ENCODE data around the gene CEP63.

Gene CEP63

GRCh38 chr3:134464689-134465365 lies 21.0 kb upstream of the CEP63 start:
- no peak for DNase-seq (ENCODE audit: low read depth)
- H3K4me3 ChIP-seq (replicated peaks; ENCODE audit: low read depth, low read length): no peak overlapping the region
- no peak for TF ChIP-seq CTCF (IDR thresholded peaks at IDR 0.05; ENCODE audit: low read length, missing control alignments)

- no peak for DNase-seq (ENCODE audit: low read depth)
- no peak overlapping the region for H3K4me3 ChIP-seq (replicated peaks; ENCODE audit: low read depth, low read length)
- TF ChIP-seq CTCF (IDR thresholded peaks at IDR 0.05; ENCODE audit: low read length, missing control alignments): no peak
These were observed 19.5 kb upstream of the CEP63 start for GRCh38 chr3:134466331-134466730.

- DNase-seq (ENCODE audit: low read depth): no peak
- no peak for TF ChIP-seq CTCF (IDR thresholded peaks at IDR 0.05; ENCODE audit: low read length, missing control alignments)
- H3K4me3 ChIP-seq (replicated peaks; ENCODE audit: low read depth, low read length): no peak overlapping the region
These were observed 17.3 kb upstream of the CEP63 start for GRCh38 chr3:134468519-134468918.

- no peak overlapping the region for H3K4me3 ChIP-seq (replicated peaks; ENCODE audit: low read depth, low read length)
- DNase-seq (ENCODE audit: low read depth): peak; percentile 67
- no peak for TF ChIP-seq CTCF (IDR thresholded peaks at IDR 0.05; ENCODE audit: low read length, missing control alignments)
These were observed 14.2 kb upstream of the CEP63 start for GRCh38 chr3:134471521-134472193.

- no peak for DNase-seq (ENCODE audit: low read depth)
- no peak for TF ChIP-seq CTCF (IDR thresholded peaks at IDR 0.05; ENCODE audit: low read length, missing control alignments)
- no peak overlapping the region for H3K4me3 ChIP-seq (replicated peaks; ENCODE audit: low read depth, low read length)
These were observed 13.0 kb upstream of the CEP63 start for GRCh38 chr3:134472831-134473230.

- peak; percentile 82 for DNase-seq (ENCODE audit: low read depth)
- peak; percentile 63 for TF ChIP-seq CTCF (IDR thresholded peaks at IDR 0.05; ENCODE audit: low read length, missing control alignments)
- no peak overlapping the region for H3K4me3 ChIP-seq (replicated peaks; ENCODE audit: low read depth, low read length)
These were observed 11.8 kb upstream of the CEP63 start for GRCh38 chr3:134473868-134474546.
